A549 (cell line): ENCODE results near the gene MUC6. TPM values are rescaled to one million over a fixed set of nuclear protein-coding genes. Genes with fewer than 3 reads are reported as not detected.

ENCODE experiments used
- ATAC-seq, 2 experiments: fragments of 200-7000 bp in 1 of 2; fragments of >200 bp in 1 of 2; cut with Nextera tagmentation in 1 of 2; cut with Tn5 transposase in 1 of 2; 3 replicates each; pipeline versions ENCODE4 v1.8.0 to v1.9.1; 2018 to 2020; ENCODE audit warnings: mild to moderate bottlenecking in 1 of 2, moderate library complexity in 1 of 2
- CTCF ChIA-PET: fragments of 300-600 bp; sonication (Branson Sonifier 250); formaldehyde crosslinking; extraction: SDS; loops from one replicate; lab custom pipeline; 2021; ENCODE audit warnings: antibody characterized with exemption, inconsistent platforms; lab: Yijun Ruan, JAX
- POLR2A ChIA-PET: fragments of 350-600 bp; formaldehyde crosslinking; extraction: SDS; loops from one replicate; lab custom pipeline; 2021; ENCODE audit warnings: antibody characterized with exemption, inconsistent platforms; lab: Yijun Ruan, JAX
- DNase-seq, 2 experiments: peaks; one replicate each; pipeline versions ENCODE4 v3.0.0 to v3.0.0-alpha.2; 2011 to 2016; ENCODE audit warnings: low read depth in 1 of 2, low spot score in 1 of 2
- FAIRE-seq: peaks from 2 replicates; lab custom pipeline; 2011; peaks lifted over from hg19 to GRCh38; lab: Jason Lieb, UNC
- H3K27ac ChIP-seq, 2 experiments: fragments of >200 bp; sonication (Bioruptor Twin); formaldehyde crosslinking; 3 replicates each; pipeline ENCODE4 v1.5.1; 2016 to 2017
- H3K4me1 ChIP-seq: fragments of >200 bp; sonication (Bioruptor Twin); formaldehyde crosslinking; 3 replicates; pipeline ENCODE4 v1.6.1; 2016
- H3K4me2 ChIP-seq: fragments of >200 bp; sonication (Bioruptor Twin); formaldehyde crosslinking; 3 replicates; pipeline ENCODE4 v1.6.1; 2016
- H3K4me3 ChIP-seq: fragments of >200 bp; sonication (Bioruptor Twin); formaldehyde crosslinking; 3 replicates; pipeline ENCODE4 v1.5.1; 2016
- H3K9me3 ChIP-seq: fragments of >200 bp; sonication (Bioruptor Twin); formaldehyde crosslinking; 3 replicates; pipeline ENCODE4 v1.6.1; 2016
- CEBPB ChIP-seq, 2 experiments: fragments of >200 bp in 1 of 2; sonication (Bioruptor Twin) in 1 of 2; formaldehyde crosslinking in 1 of 2; IDR thresholded peaks; 2 replicates each; pipeline ENCODE4 v1.6.1; 2012 to 2016
- CHD2 ChIP-seq: fragments of 150-350 bp; IDR thresholded peaks from 2 replicates; pipeline ENCODE4 v1.6.1; 2014; ENCODE audit warnings: low read length; ENCODE audit not compliant: partially characterized antibody
- CHD4 ChIP-seq: fragments of 200-600 bp; sonication (generic); IDR thresholded peaks from 2 replicates; pipeline ENCODE4 v1.6.1; 2016; ENCODE audit warnings: antibody characterized with exemption, mild to moderate bottlenecking, borderline replicate concordance
- E2F6 ChIP-seq: IDR thresholded peaks from 2 replicates; pipeline ENCODE4 v1.6.1; 2012; ENCODE audit warnings: low read depth, borderline replicate concordance
- EHMT2 ChIP-seq: fragments of 200-600 bp; sonication (generic); IDR thresholded peaks from 2 replicates; pipeline ENCODE4 v1.6.1; 2016; ENCODE audit warnings: antibody characterized with exemption, low read depth, mild to moderate bottlenecking, moderate library complexity
- ESRRA ChIP-seq: fragments of 150-350 bp; IDR thresholded peaks from 2 replicates; pipeline ENCODE4 v1.6.1; 2014; ENCODE audit warnings: mild to moderate bottlenecking, low read length, borderline replicate concordance
- FOSB ChIP-seq: fragments of 250-450 bp; sonication (Bioruptor Pico); IDR thresholded peaks from 2 replicates; pipeline ENCODE4 v1.5.0; 2020; ENCODE audit warnings: mild to moderate bottlenecking, moderate library complexity
- FOSL2 ChIP-seq, 2 experiments: fragments of 450-650 bp in 1 of 2; fragments of >200 bp in 1 of 2; sonication (Bioruptor Twin) in 1 of 2; formaldehyde crosslinking; IDR thresholded peaks; 2 replicates each; pipeline versions ENCODE4 v1.5.0 to v1.6.1; 2016 to 2020; ENCODE audit warnings: mild to moderate bottlenecking in 1 of 2, moderate library complexity in 1 of 2
- GATA3 ChIP-seq: IDR thresholded peaks from 2 replicates; pipeline ENCODE4 v1.6.1; 2012; ENCODE audit warnings: borderline replicate concordance
- HDAC2 ChIP-seq: fragments of 200-600 bp; sonication (generic); IDR thresholded peaks from 2 replicates; pipeline ENCODE4 v1.6.1; 2016
- HES2 ChIP-seq: fragments of >200 bp; sonication (Bioruptor Twin); formaldehyde crosslinking; IDR thresholded peaks from 2 replicates; pipeline ENCODE4 v1.6.1; 2016
- HEYL ChIP-seq: fragments of 250-450 bp; sonication (Bioruptor Pico); IDR thresholded peaks from 2 replicates; pipeline ENCODE4 v1.8.0; 2021; ENCODE audit warnings: mild to moderate bottlenecking, moderate library complexity
- HOXA7 ChIP-seq: fragments of 250-450 bp; sonication (Bioruptor Pico); IDR thresholded peaks from 2 replicates; pipeline ENCODE4 v1.5.0; 2020; ENCODE audit warnings: mild to moderate bottlenecking, moderate library complexity
- KDM1A ChIP-seq: fragments of 200-600 bp; sonication (generic); IDR thresholded peaks from 2 replicates; pipeline ENCODE4 v1.6.1; 2016; ENCODE audit warnings: low read depth, mild to moderate bottlenecking
- MAFK ChIP-seq: fragments of 450-650 bp; IDR thresholded peaks from 2 replicates; pipeline ENCODE4 v1.6.1; 2014; ENCODE audit not compliant: partially characterized antibody
- MAX ChIP-seq: IDR thresholded peaks from 2 replicates; pipeline ENCODE4 v1.6.1; 2012
- MAZ ChIP-seq: fragments of 150-350 bp; IDR thresholded peaks from 2 replicates; pipeline ENCODE4 v1.6.1; 2014; ENCODE audit warnings: antibody characterized with exemption, low read depth, low read length, borderline replicate concordance
- MYC ChIP-seq: IDR thresholded peaks from 2 replicates; pipeline ENCODE4 v1.6.1; 2012; ENCODE audit warnings: mild to moderate bottlenecking, inconsistent platforms, low read length, improper control_type of control experiment, borderline replicate concordance
- NFE2L2 ChIP-seq: fragments of 150-350 bp; conservative IDR thresholded peaks from 2 replicates; pipeline ENCODE4 v1.6.1; 2014; ENCODE audit warnings: low read length
- NPAS2 ChIP-seq: fragments of 250-450 bp; sonication (Bioruptor Pico); IDR thresholded peaks from 2 replicates; pipeline ENCODE4 v1.8.0; 2022; ENCODE audit warnings: mild to moderate bottlenecking, moderate library complexity, borderline replicate concordance
- PHF8 ChIP-seq: fragments of 200-600 bp; sonication (generic); IDR thresholded peaks from 2 replicates; pipeline ENCODE4 v1.6.1; 2016; ENCODE audit warnings: low read depth, mild to moderate bottlenecking, antibody characterized with exemption, moderate library complexity, borderline replicate concordance
- RAD21 ChIP-seq, 2 experiments: fragments of >200 bp in 1 of 2; sonication (Bioruptor Twin) in 1 of 2; formaldehyde crosslinking in 1 of 2; IDR thresholded peaks in 1 of 2; conservative IDR thresholded peaks in 1 of 2; 2 replicates in 1 of 2; 3 replicates in 1 of 2; pipeline ENCODE4 v1.6.1; 2012 to 2018; ENCODE audit warnings: inconsistent platforms in 1 of 2
- RARB ChIP-seq: fragments of 250-450 bp; sonication (Bioruptor Pico); IDR thresholded peaks from 2 replicates; pipeline ENCODE4 v1.8.0; 2021; ENCODE audit warnings: mild to moderate bottlenecking, moderate library complexity
- RCOR1 ChIP-seq: fragments of 150-350 bp; IDR thresholded peaks from 2 replicates; pipeline ENCODE4 v1.6.1; 2014; ENCODE audit warnings: antibody characterized with exemption, low read length, low read depth
- RNF2 ChIP-seq: fragments of 200-600 bp; sonication (generic); IDR thresholded peaks from 2 replicates; pipeline ENCODE4 v1.6.1; 2016; ENCODE audit warnings: low read depth, mild to moderate bottlenecking, antibody characterized with exemption, moderate library complexity, borderline replicate concordance
- SMC3 ChIP-seq: fragments of >200 bp; sonication (Bioruptor Twin); formaldehyde crosslinking; IDR thresholded peaks from 3 replicates; pipeline ENCODE4 v1.6.1; 2018; ENCODE audit warnings: inconsistent platforms
- TP53 ChIP-seq: fragments of 250-450 bp; sonication (Bioruptor Pico); IDR thresholded peaks from 2 replicates; pipeline ENCODE4 v1.5.0; 2021; ENCODE audit warnings: mild to moderate bottlenecking, moderate library complexity
- USF2 ChIP-seq: fragments of 450-650 bp; IDR thresholded peaks from 2 replicates; pipeline ENCODE4 v1.6.1; 2014; ENCODE audit warnings: antibody characterized with exemption
- ZC3H11A ChIP-seq: fragments of 450-650 bp; IDR thresholded peaks from 2 replicates; pipeline ENCODE4 v1.6.1; 2014; ENCODE audit warnings: antibody characterized with exemption, mild to moderate bottlenecking
- WGBS: methylation state at CpG from one replicate; pipeline ENCODE4 v1.1.6; 2017; ENCODE audit errors: missing lambda C conversion rate; 5-methylcytosine and 5-hydroxymethylcytosine counted together
- polyA plus RNA-seq, 4 experiments: library from polyadenylated mRNA; depleted of rRNA in 3 of 4; stranded (reverse); fragments of >200 nt; fragmentation: RNase III in 1 of 4; extraction: RNeasy Plus Mini Kit Qiagen cat#74134 plus additional on column Dnase treatment in 1 of 4; gene quantifications; 2 replicates in 3 of 4; 3 replicates in 1 of 4; pipeline ENCODE4 v1.2.3, GENCODE V29; 2011 to 2017
- TF ChIP-seq, protein P1 (sequence below): fragments of 250-450 bp; sonication (Bioruptor Pico); IDR thresholded peaks from 2 replicates; pipeline ENCODE4 v1.5.0; 2020; ENCODE audit warnings: low read depth, mild to moderate bottlenecking, moderate library complexity
- TF ChIP-seq, protein P2 (sequence below): IDR thresholded peaks from 2 replicates; pipeline ENCODE4 v1.6.1; 2012

MUC6 gene
- polyA plus RNA-seq, 2 of the 4 experiments (the other 2 are of a cell fraction) = not detected

DNA sequence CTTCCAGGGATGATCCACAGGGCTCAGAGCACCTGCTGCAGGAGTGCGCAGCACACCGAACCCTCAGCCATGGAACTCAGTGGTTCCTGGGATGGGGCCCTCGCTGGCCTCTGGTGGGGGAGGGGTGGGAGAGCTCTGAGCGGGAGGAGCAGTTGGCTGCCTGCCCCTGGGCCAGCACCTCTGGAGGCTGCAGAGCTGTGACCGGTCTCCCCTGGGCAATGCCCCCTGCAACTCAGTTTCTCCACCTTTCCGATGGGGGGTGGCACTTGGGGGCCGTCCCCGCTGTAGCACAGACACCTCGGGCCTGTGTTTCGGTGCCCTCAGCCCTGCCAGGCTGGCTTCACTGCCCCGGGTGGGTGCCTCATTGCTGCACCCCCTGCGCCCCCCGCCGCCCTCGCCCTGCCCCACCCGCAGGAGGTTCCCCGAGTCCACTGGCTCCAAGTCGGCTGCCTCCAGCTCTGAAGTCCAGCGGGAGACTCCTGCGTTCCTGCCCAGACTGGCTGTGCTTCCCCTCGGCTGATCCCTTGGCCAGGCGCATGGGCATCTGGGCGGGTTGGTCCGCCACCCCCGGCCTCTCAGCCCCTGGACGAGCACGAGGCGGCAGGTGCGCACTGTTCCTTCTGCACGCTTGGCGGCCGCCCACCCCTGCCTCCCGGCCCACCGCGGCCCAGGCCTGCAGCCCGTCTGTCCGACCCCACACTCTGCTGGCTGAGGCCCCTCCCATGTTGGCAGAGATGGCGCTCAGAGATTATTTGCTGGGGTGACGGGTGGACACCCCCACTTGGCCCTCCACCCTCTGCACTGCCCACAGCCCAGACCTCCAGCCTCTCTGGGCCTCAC is 1.8 kb downstream of the MUC6 start:
- Histone ChIP-seq H3K4me2 (no peak overlapping the region), H3K4me3 (no peak overlapping the region), H3K27ac (no peak overlapping the region), H3K9me3 (no peaks in the 10 kb centered on the region), H3K4me1 (no peaks in the 10 kb centered on the region)
- DNase-seq (no peak), ATAC-seq (no peak), FAIRE-seq (no peak)
- CTCF ChIA-PET = interaction anchor here (0.6 to 4.0 kb wide), 2 partner anchors 16 to 134 kb away, joined by 3 to 30 read pairs; no protein-coding TSS in a partner anchor
- TF ChIP-seq, protein P1, sequence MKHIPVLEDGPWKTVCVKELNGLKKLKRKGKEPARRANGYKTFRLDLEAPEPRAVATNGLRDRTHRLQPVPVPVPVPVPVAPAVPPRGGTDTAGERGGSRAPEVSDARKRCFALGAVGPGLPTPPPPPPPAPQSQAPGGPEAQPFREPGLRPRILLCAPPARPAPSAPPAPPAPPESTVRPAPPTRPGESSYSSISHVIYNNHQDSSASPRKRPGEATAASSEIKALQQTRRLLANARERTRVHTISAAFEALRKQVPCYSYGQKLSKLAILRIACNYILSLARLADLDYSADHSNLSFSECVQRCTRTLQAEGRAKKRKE (CRISPR knock-in tag) = no peak
- WGBS = 82% methylated on average over 27 of the region's 39 CpGs
- POLR2A ChIA-PET = no interaction called here

- ChIA-PET CTCF (interaction anchor here (0.6 kb wide), 1 partner anchor 133 kb away, joined by 3 read pairs; no protein-coding TSS in a partner anchor), POLR2A (no interaction called here)
- no peak for ATAC-seq
Observed at GRCh38 chr11:1034001-1034400, 2.5 kb downstream of the MUC6 start.

DNA sequence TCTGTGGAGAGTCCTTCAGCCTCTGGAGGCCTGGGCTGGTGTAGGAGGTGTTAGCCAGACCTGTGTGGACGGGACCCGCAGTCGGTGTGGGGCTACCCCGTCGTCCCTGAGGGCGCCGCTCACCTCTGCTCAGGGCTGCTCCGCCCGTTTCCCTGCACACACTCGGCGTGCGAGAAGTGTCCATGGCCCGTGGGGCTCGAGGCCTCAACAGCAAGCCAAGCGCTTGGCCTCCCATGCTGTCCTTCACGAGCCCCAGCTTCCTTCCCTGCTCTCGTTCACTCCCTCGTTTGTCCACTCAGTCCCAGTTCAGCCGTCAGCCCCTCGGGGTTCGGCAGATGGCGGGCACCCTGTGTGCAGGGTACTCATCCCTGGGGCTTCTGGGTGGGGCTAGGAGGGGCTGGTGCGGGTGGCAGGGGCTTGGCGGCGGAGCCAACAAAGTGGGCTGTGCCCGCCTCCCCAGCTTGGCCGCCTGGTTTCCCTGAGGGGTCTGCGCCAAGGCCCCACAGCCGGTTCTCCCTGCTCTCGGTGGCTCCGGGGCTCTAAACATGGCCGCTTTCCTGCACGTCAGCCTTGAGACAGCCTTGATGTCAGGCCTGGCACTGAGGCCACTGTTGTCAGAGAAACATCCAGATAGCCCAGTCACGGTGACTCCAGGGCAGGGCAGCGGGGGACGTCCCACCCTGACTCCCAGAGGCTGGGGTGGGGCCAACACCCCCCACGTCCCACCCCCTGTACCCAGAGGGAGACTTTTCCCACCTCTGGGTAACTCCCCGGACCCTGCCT is 3.3 kb downstream of the MUC6 start:
- CTCF ChIA-PET = no interaction called here
- no peak for DNase-seq
- no peak overlapping the region for H3K4me3 ChIP-seq
- POLR2A ChIA-PET = no interaction called here
- 90% methylated on average over 33 of the region's 38 CpGs for WGBS
- no peak overlapping the region for H3K4me2 ChIP-seq
- no peak overlapping the region for H3K27ac ChIP-seq
- no peaks in the 10 kb centered on the region for H3K4me1 ChIP-seq
- no peaks in the 10 kb centered on the region for H3K9me3 ChIP-seq
- no peak for ATAC-seq
- FAIRE-seq = no peak
- TF ChIP-seq, protein P2, sequence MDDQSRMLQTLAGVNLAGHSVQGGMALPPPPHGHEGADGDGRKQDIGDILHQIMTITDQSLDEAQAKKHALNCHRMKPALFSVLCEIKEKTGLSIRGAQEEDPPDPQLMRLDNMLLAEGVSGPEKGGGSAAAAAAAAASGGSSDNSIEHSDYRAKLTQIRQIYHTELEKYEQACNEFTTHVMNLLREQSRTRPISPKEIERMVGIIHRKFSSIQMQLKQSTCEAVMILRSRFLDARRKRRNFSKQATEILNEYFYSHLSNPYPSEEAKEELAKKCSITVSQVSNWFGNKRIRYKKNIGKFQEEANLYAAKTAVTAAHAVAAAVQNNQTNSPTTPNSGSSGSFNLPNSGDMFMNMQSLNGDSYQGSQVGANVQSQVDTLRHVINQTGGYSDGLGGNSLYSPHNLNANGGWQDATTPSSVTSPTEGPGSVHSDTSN = no peak
- TF ChIP-seq CHD4 = no peak
- no peak for TF ChIP-seq RARB
- TF ChIP-seq HEYL (CRISPR knock-in tag) = no peak
- TF ChIP-seq RAD21 (conservative IDR thresholded peaks at IDR 0.05 in 1 of 2, IDR thresholded peaks at IDR 0.05 in 1 of 2) = no peak
- TF ChIP-seq PHF8 = no peak
- no peak for TF ChIP-seq NPAS2 (CRISPR knock-in tag)
- no peak for TF ChIP-seq HOXA7 (CRISPR knock-in tag)
- TF ChIP-seq USF2 = no peak
- TF ChIP-seq FOSL2 (IDR thresholded peaks at IDR 0.05) = no peak
- TF ChIP-seq FOSL2 (CRISPR knock-in tag; IDR thresholded peaks at IDR 0.05) = no peak
- no peak for TF ChIP-seq ESRRA
- TF ChIP-seq NFE2L2 = no peak
- no peak for TF ChIP-seq CEBPB (IDR thresholded peaks at IDR 0.05)
- no peak for TF ChIP-seq SMC3
- TF ChIP-seq MYC = no peak
- no peak for TF ChIP-seq MAZ

More at GRCh38 chr11:1034001-1034400, 2.5 kb downstream of the MUC6 start:
- DNase-seq (no peak), FAIRE-seq (no peak)
- no peaks in the 10 kb centered on the region for H3K9me3 ChIP-seq
- H3K4me2 ChIP-seq = no peak overlapping the region
- TF ChIP-seq TP53 (CRISPR knock-in tag) = no peak
- no peak for TF ChIP-seq RARB
- no peak for TF ChIP-seq RCOR1
- TF ChIP-seq RNF2 = no peak
- TF ChIP-seq GATA3 = no peak
- no peak for TF ChIP-seq MAFK
- no peak for TF ChIP-seq MAX
- TF ChIP-seq CHD2 = no peak
- no peak for TF ChIP-seq FOSL2 (IDR thresholded peaks at IDR 0.05)
- no peak for TF ChIP-seq FOSL2 (CRISPR knock-in tag; IDR thresholded peaks at IDR 0.05)
- no peak for TF ChIP-seq EHMT2
- no peak for TF ChIP-seq KDM1A
- TF ChIP-seq FOSB (CRISPR knock-in tag) = no peak
- TF ChIP-seq CEBPB (IDR thresholded peaks at IDR 0.05) = no peak
- TF ChIP-seq HEYL (CRISPR knock-in tag) = no peak
- no peak for TF ChIP-seq HES2
- no peak for TF ChIP-seq HDAC2
- TF ChIP-seq CHD4 = no peak
- TF ChIP-seq ZC3H11A = no peak
- no peak for TF ChIP-seq PHF8
- no peak for TF ChIP-seq E2F6
- no peaks in the 10 kb centered on the region for H3K4me1 ChIP-seq
- H3K4me3 ChIP-seq = no peak overlapping the region
- 81% methylated on average over 8 of the region's 8 CpGs for WGBS
- H3K27ac ChIP-seq = no peak overlapping the region
